NCI-H2196 (cell line): ENCODE measurements around the gene PLEKHA8.
A peak's percentile ranks its signal among the peaks of the same experiment; 100 is the strongest.

Experiments
- DNase-seq: peaks from one replicate; lab custom pipeline; 2025; ENCODE audit not compliant: unreplicated experiment; lab: John Stamatoyannopoulos, UW

PLEKHA8 gene

GRCh38 chr7:30061786-30062185, 33.6 kb downstream of the PLEKHA8 start:
- DNase-seq: peak; percentile 6

GRCh38 chr7:30062587-30062986, 34.4 kb downstream of the PLEKHA8 start:
- DNase-seq: peak; percentile 6

GRCh38 chr7:30065746-30066145, 37.5 kb downstream of the PLEKHA8 start:
- DNase-seq: no peak

GRCh38 chr7:30066687-30067086, 38.5 kb downstream of the PLEKHA8 start:
- no peak for DNase-seq

- DNase-seq: no peak
These were observed 39.9 kb downstream of the PLEKHA8 start for GRCh38 chr7:30068117-30068516.

- DNase-seq: no peak
These were observed 41.1 kb downstream of the PLEKHA8 start for GRCh38 chr7:30069096-30069867.

GRCh38 chr7:30070052-30070451, 41.8 kb downstream of the PLEKHA8 start:
- peak; percentile 12 for DNase-seq

GRCh38 chr7:30072735-30073134, 44.5 kb downstream of the PLEKHA8 start:
- no peak for DNase-seq

GRCh38 chr7:30074422-30075030, 46.3 kb downstream of the PLEKHA8 start:
- peak; percentile 56 for DNase-seq

- DNase-seq: no peak
These were observed 48.2 kb downstream of the PLEKHA8 start for GRCh38 chr7:30076411-30076810.

GRCh38 chr7:30078280-30078679, 50.1 kb downstream of the PLEKHA8 start:
- no peak for DNase-seq

GRCh38 chr7:30079880-30080279, 51.7 kb downstream of the PLEKHA8 start:
- no peak for DNase-seq

- no peak for DNase-seq
These were observed 52.6 kb downstream of the PLEKHA8 start for GRCh38 chr7:30080818-30081217.

- no peak for DNase-seq
These were observed 54.5 kb downstream of the PLEKHA8 start for GRCh38 chr7:30082686-30083085.

- no peak for DNase-seq
These were observed 55.1 kb downstream of the PLEKHA8 start for GRCh38 chr7:30083334-30083733.

- DNase-seq: no peak
These were observed 56.0 kb downstream of the PLEKHA8 start for GRCh38 chr7:30084212-30084611.

GRCh38 chr7:30086529-30086928, 58.3 kb downstream of the PLEKHA8 start:
- DNase-seq: no peak

GRCh38 chr7:30087371-30087770, 59.2 kb downstream of the PLEKHA8 start:
- no peak for DNase-seq

GRCh38 chr7:30088362-30088761, 60.1 kb downstream of the PLEKHA8 start:
- no peak for DNase-seq

- DNase-seq: no peak
These were observed 61.9 kb downstream of the PLEKHA8 start for GRCh38 chr7:30090111-30090510.

GRCh38 chr7:30091491-30091912, 63.3 kb downstream of the PLEKHA8 start:
- DNase-seq: no peak

GRCh38 chr7:30091987-30092386, 63.8 kb downstream of the PLEKHA8 start:
- no peak for DNase-seq
